ENCODE measurements around the gene ADPRHL1. TPM values are rescaled to one million over a fixed set of nuclear protein-coding genes. Genes with fewer than 3 reads are reported as not detected.

Gene ADPRHL1
- total RNA-seq, 1 donor from 2014 or later, result 0.62 TPM

- no peak for DNase-seq (ENCODE audit: low spot score)
- Mint-ChIP-seq H3K4me3 (no peak overlapping the region), H3K36me3 (ENCODE audit: low read depth) (no peaks in the 10 kb centered on the region), H3K27ac (no peak overlapping the region), H3K27me3 (ENCODE audit: insufficient read depth) (no peaks in the 10 kb centered on the region), H3K9me3 (no peaks in the 10 kb centered on the region), H3K4me1 (ENCODE audit: low read depth) (no peaks in the 10 kb centered on the region)
- intact Hi-C loops (cut with micrococcal nuclease), result no loop called here
Observed at GRCh38 chr13:113350938-113351335, 102.4 kb downstream of the ADPRHL1 start.

GRCh38 chr13:113350065-113350937 is 103.0 kb downstream of the ADPRHL1 start:
- no peaks in the 10 kb centered on the region for H3K4me1 Mint-ChIP-seq (ENCODE audit: low read depth)
- H3K27me3 Mint-ChIP-seq (ENCODE audit: insufficient read depth), result no peaks in the 10 kb centered on the region
- H3K36me3 Mint-ChIP-seq (ENCODE audit: low read depth), result no peaks in the 10 kb centered on the region
- H3K27ac Mint-ChIP-seq, result no peak overlapping the region
- no peak for DNase-seq (ENCODE audit: low spot score)
- peaks cover 4% of the 10 kb centered on the region for H3K9me3 Mint-ChIP-seq
- no peak overlapping the region for H3K4me3 Mint-ChIP-seq
- intact Hi-C loops (cut with micrococcal nuclease), result no loop called here

Other genes with a start within 250 kb of the ADPRHL1 start
- 71.5 and 78.9 TPM in 2 replicates for gene PCID2, start 244.8 kb downstream of the ADPRHL1 start, total RNA-seq
- 86.5 and 89.9 TPM in 2 replicates for gene CUL4A, start 243.9 kb downstream of the ADPRHL1 start, total RNA-seq
- gene LAMP1, start 156.2 kb downstream of the ADPRHL1 start, total RNA-seq, result 59.4 and 60.3 TPM in 2 replicates
- not detected in 2 replicates for gene GRTP1, start 89.4 kb downstream of the ADPRHL1 start, total RNA-seq
- gene DCUN1D2, start 37.2 kb upstream of the ADPRHL1 start, total RNA-seq, result 28.7 and 31.2 TPM in 2 replicates
- 171 and 173 TPM in 2 replicates for gene TFDP1, start 131.3 kb upstream of the ADPRHL1 start, total RNA-seq
- not detected in 2 replicates for gene ATP4B, start 204.7 kb upstream of the ADPRHL1 start, total RNA-seq
- 0.12 TPM in 1 of 2 replicates, not detected in the other for gene GRK1, start 213.7 kb upstream of the ADPRHL1 start, total RNA-seq

Measured in activated T-helper 1 cell treated with anti-CD3 and anti-CD28 coated beads, Interleukin-12 subunit alpha, Interleukin-12 subunit beta, Interleukin-2, Interleukin-4 antibody, amounts not matched to agents 30 ng/mL and 10 ng/mL and 1 ng/mL, durations not matched to agents 14 hours and 24 hours and 36 hours (primary cell).